LHCN-M2 (cell line): ENCODE results near the gene XBP1. TPM values are rescaled to one million over a fixed set of nuclear protein-coding genes. Genes with fewer than 3 reads are reported as not detected.
"Not testable (repeated sequence)": the region's sequence is repeated elsewhere in the genome, so short reads cannot be mapped to it uniquely, and the experiment has no call there.

ENCODE experiments used
- DNase-seq: peaks from one replicate; pipeline ENCODE4 v3.0.0-alpha.2; 2012; ENCODE audit warnings: low read depth
- total RNA-seq: library from RNA; depleted of rRNA; stranded (reverse); fragments of >200 nt; gene quantifications from 2 replicates; pipeline ENCODE4 v1.2.3, GENCODE V29; 2014

XBP1 gene
- total RNA-seq, 1 experiment from 2014 or later: 83.4 TPM

DNA sequence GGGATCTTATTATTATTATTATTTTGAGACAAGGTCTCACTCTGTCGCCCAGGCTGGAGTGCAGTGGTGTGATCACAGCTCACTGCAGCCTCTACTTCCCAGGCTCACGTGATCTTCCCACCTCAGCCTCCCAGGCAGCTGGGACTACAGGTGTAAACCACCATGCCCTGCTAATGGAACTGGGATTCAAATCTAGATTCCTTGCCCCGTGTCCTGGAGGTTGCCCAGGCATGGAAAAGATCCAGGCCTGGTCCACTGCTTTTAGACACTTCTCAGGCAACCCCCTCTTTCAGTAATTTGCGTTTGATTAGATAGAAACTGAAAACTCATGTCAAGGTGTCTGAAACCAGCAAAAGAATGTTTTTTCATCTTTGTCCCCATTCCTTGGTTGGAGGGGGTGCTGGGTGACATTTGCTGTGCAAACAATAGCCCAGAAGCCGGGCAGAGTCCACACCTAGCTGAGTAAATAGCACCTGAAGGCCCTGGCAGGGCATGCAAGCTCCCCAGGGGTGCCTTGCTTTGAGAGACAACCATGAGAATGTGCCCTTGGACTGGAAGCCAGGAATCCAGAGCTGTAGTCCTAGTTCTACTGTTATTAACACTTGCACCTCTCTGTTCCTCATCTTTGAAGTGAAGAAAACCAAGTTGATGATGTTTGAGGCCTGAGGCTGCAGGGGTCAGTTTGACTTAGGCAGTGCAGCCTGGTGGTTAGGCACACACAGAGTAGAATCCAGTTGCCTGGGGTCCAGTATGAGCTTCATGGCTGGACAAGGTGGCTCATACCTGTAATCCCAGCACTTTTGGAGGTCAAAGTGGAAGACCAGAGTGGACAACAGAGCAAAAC, 19.1 kb upstream of the XBP1 start:
- no peak for DNase-seq

DNA sequence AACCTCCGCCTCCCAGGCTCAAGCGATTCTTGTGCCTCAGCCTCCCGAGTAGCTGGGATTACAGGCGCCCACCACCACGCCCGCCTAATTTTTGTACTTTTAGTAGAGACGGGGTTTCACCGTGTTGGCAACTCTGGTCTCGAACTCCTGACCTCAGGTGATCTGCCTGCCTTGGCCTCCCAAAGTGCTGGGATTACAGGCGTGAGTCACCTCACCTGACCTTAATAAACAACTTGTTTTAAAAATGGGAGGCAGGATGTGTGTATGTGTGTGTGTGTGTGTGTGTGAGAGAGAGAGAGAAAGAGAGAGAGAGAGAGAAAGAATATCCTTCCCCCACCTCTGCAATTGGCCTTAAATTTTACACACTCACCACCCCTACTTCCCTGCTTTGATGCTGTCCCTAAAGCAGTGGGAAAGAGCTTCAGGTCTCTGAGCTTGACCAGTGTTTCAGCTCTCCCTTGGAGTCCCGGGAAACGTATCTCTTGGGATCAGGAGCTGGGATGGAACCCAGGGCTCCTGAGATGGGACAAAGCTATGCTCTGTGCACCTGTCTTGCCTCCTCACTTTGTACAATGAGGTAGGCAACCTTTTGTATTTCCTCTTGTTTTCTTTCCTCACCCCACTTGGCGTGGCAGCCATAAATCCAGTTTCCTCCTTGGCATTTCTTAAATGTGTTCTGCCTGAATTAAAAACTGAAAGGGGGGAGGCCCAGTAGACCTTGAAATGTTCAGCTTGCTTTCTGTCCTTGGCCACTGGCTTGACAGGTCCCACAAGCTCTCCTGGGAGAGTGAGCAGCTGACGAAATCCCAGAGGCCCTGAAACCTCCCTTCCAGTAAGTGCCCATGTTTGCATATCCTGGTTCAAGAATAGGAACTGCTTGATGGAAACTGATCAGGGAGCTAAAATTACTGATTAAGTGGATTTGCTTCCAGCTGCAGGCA, 17.8 kb upstream of the XBP1 start:
- DNase-seq: no peak

DNA sequence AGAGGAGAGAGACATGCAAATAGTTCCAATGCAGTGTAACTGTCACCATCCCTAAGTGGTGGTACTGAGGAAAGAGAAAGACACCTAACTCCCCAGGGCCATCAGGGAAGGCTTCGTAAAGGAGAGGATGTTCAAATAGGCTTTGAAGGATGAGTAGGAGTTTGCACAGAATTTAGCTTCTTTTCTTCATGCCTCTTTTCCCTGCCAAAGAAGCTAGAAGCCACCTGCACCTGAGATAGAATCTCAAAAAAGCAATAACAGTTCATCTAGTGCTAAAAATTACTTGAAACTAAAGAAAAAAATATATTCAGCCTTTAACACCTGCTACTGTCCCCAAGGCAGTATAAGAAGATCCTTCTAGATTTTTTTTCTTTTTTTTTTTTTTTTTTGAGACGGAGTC, 16.7 kb upstream of the XBP1 start:
- DNase-seq: no peak

DNA sequence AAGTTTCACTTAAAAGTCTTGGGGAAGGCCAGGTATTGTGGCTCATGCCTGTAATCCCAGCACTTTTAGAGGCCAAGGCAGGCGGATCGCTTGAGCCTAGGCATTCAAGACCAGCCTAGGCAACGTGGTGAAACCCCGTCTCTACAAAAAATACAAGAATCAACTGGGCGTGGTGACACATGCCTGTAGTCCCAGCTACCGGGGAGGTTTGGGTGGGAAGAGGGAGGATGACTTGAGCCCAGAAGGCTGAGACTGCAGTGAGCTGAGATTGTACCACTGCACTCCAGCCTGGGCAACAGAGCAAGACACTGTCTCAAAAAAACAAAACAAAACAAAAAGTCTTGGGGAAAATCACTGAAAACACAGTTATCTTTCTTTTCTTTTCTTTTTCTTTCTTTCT, 15.4 kb upstream of the XBP1 start:
- no peak for DNase-seq

DNA sequence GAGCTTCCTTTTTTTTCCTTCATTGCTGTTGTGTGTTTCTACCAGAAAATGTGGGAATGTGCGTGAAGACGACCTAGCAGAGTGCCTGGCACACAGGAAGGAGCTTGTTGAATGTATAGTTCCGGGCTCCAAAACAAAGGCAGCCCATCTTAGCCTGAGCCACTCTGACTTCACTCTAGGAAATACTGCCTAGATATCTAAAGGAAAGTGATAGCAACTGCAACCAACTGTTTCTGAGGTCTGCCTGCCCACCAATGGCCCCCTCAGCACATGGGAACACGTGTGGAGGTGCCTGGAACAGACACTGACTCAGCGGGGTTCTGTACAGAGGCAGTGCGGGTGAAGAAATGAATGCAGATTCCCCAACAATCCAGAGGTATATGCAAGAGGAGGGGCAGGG, 14.7 kb upstream of the XBP1 start:
- DNase-seq: no peak

DNA sequence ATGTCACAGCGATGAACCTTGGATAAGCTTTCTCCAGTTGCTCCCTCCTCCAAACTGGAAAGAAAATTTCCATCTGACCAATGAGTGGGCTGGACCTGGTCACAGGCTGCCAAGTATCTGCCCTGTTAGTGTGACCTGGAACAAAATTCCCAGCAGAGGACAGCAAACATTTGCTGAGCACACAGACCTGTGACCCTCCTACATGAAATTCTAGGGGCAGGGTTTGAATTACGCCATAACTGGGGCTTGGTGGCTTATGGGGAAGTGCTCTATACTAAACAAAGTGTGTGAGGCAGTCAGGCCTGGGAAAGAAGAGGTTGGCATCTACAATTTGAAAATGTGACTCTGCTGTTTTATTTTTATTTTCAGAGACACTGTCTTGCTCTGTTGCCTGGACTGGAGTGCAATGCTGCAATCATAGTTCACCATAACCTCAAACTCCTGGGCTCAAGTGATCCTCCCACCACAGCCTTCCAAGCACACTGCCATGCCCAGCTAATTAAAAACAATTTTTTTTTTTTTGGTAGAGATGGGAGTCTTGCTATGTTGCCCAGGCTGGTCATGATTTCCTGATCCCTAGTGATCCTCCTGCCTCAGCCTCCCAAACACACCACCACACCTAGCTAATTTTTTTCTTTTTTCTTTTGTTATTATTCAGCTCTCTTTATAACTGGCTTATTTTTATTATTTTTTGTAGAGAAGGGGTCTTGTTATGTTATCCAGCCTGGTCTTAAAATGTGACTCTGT, 13.6 kb upstream of the XBP1 start:
- no peak for DNase-seq

DNA sequence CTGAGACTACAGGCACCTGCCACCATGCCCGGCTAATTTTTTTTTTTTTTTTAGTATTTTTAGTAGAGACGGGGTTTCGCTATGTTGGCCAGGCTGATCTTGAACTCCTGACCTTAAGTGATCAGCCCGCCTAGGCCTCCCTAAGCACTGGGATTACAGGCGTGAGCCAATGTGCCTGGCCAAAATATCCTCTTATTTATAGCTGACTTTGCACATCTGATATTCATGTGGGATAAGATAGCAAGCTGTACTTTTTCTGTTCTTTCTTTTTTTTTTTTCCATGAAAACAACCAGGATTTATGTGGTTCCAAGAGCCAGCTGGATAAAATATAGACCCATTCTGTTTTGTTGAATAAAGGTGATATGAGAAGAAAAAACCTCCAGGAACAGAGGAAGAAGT, 12.1 kb upstream of the XBP1 start:
- DNase-seq: no peak

DNA sequence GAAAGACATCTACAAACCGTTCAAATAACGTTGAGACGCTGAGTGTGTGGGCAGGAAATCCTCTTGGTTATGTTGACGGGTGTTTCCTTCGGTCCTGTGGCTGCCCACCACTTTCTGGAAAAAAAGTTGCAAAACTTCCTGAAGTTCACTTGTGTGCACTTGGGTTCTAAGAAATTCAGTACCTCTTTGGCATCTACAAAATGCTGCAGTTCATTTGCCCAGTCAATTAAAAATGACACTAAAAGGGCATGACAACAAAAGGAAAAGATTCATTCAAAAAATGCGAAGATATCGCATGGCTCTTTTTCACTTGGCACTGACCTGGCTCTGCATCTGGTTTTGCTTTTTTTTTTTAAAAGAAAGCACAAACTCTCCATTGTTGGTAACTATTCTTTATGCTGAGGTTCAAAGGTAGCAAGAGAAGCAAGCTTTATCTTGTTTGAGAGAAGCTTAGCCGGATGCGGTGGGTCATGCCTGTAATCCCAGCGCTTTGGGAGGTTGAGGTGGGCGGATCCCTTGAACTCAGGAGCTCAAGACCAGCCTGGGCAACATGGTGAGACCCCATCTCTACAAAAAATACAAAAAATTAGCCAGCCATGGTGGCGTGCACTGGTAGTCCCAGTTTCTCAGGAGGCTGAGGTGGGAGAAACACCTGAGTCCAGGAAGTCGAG, 10.6 kb upstream of the XBP1 start:
- no peak for DNase-seq

DNA sequence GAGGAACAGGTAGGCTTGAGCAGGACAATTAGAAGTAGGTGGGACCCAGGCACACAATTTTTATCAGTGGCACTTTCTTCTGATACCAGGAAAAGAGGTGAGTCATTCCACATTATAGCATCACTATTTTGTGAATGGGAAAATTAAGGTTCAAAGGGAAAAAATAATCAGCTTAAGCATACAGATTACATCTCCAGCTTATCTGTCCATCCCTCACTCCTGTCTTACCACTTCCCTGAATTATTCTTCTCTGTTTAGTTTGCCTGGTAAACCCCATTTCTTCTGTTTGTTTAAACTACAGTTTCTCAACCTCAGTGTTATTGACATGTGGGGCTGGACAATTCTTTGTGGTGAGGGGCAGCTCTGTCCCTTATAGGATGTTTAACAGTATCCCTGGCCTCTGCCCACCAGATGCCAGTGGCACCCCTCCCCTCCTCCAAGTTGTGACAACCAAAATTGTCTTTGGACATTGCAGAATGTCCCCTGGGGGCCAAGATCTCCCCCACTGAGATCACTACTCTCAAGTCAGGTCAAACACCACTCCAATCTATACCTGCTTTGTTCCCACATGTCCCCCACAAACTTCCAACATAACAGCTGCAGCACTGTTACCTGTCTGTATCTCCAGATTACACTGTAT, 8.5 kb upstream of the XBP1 start:
- DNase-seq: no peak

DNA sequence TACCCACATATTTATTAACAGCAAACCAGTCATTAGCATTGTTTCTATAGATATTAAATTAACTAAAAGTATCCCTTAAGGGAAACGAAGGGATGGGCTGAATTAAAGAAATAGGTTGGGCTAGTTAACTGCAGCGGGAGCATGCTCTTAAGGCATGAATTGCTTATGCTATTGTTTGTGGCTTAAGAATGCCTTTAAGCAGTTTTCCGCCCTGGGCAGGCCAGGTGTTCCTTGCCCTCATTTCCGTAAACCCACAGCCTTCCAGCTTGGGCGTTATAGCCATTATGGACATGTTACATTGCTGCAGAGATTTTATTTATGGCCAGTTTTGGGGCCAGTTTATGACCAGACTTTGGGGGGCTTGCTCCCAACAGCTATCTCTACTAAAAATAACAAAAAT, 5.1 kb upstream of the XBP1 start:
- DNase-seq: not testable (repeated sequence)

DNA sequence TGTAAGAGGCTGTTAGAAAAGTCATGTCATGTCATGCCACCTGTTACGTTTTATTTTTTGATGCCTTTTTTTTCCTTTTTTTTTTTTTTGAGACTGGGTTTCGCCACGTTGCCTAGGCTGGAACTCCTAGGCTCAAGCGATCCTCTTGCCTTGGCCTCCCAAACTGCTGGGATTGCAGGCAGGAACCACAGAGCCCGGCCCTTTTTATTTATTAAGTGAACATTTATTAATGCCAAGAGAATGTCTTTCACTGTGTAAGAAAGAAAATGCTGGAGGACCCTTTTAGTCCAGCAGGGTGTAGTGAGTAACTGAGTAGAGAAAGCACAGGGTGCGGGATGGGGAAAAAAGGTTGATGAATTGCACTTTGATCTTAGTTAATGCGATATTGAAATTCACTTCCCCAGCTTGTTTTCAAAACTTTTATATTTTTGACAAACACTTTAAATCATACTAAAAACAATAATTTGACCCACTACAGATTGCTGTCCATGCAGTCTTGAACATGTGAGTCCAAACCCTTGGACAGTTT, 2.3 kb upstream of the XBP1 start:
- DNase-seq: no peak

DNA sequence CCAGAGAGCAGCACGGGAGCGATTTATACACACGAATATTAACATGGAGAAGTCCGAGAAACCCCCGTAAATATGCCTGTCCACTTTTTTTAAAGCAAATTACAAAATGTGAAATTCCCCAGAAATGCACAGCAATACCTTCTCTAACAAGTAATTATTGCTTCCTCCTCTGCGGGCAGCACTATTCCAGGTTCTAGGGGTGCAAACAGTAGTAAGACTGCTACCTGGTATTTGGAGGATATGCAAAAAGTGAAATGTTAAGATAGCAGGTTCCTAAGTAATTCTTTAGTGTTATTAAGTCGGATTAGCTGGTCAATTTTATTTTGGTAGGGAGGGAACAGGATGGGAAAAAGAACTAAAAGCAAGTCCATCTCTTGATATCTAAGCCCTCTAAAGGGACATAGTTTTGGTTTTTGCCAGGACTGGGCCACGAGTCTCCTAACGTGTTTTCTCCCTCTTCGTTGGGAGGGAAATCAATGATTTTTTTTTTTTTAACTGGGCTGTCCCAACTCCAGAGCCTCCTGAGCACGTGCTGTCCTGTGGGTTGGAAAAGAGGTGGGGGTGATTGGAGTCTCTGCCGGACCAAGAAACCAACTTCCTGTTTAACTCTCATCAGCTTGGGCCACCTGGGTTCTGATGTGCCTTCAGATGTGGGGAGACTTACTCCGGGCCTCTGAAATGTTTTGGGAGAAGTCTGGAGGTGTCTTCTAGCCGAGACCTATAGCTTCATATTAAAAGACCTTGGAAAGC, 1.7 kb upstream of the XBP1 start:
- no peak for DNase-seq

DNA sequence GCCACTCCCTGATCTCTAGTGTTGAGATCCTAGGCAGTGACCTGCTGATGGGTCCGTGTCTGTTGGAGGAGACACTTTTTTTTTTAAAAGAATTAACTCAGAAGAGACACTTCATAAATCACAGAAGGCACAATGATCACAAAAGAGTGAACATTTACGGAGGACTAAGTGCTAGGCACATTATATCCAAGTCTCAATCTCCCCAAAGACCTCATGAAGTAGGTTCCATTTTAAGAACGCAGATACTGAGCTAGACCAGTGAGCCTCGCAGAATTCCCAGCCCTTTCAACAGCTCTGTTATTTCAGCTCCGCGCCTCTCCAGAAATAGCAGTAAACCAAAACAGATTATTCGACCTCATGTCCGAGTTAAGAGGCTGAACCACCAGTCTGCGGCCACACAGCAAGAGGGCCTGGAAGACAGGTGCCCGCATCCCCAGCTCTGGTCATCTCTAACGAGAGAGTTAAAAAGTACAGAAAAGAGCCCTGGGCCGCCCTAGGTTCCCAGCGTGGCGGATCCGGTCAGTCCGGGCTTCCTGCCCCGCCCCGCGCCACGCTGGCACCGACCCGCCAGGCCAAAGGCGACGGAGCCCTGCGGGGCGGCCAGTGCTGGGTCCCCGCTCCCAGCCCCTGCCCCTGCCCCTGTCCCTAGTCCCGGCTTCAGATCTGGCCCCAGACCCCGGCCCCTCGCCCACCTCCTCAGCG, 612 bp downstream of the XBP1 start:
- DNase-seq: peak; percentile 55

DNA sequence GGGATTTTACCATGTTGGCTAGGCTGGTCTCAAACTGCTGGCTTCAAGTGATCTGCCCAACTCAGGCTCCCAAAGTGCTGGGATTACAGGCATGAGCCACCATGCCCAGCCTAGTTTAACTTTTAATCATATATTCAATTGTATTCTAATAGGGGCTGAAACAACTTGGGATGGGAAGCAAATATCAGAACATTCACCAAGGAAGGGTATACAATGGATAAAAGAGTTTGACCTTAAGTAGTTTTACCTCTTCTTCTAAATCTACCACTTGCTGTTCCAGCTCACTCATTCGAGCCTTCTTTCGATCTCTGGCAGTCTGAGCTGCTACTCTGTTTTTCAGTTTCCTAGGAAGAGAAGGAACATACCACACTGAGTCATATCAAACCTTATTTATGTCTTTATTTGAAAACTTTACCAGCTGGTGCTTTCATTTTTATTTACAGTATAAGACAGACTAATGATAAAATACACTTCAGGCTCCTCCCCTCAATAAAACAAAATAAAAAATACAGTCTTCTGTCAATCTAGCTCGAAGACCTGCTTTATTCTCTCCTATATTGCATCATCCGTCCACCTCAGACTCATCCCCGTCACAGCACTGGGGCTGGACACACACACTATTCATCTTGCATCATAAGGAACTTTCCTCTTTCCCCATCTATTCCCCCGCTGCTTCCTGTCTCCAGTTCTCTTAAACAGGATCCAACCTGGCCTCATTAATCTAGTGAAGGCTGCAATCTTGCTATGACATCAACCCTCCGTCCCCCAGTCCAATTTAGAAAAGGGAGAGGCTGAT, 1.4 kb downstream of the XBP1 start:
- DNase-seq: peak; percentile 81

DNA sequence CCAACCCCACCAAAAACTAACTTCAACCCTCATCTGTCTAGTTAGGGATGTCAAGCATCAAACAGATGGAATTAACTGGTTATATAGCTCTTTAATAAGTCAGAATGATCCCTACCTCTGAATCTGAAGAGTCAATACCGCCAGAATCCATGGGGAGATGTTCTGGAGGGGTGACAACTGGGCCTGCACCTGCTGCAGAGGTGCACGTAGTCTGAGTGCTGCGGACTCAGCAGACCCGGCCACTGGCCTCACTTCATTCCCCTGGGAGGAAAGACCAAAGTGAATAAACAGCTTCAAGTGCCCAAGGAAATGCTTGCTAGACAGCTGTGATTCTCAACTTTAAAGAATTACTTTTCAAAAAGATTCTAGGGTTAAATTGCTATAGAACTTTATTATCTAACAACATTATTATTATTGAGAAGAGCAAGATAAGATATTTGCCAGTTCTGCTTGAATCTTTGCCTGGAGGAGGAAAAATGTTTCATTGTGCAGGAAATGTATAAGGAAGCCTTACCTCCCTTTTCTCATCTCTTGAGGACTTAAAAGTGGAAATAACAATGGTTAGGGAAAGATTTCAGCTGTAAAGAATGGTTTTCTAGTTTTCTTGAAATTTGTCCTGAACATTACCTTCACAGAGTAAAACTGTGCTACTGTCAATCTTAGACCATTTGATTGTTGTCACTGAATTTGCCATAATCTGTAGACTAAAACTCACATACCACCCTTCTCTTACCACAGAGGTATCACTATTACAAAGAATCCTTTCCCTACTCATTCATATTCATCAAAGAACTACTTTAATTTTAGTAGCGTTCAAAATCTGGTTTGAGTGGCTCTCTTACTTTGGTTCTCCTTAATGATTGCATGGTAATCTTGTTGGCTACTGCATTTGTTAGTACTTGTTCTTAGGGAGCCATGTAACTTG, 4.2 kb downstream of the XBP1 start:
- no peak for DNase-seq

DNA sequence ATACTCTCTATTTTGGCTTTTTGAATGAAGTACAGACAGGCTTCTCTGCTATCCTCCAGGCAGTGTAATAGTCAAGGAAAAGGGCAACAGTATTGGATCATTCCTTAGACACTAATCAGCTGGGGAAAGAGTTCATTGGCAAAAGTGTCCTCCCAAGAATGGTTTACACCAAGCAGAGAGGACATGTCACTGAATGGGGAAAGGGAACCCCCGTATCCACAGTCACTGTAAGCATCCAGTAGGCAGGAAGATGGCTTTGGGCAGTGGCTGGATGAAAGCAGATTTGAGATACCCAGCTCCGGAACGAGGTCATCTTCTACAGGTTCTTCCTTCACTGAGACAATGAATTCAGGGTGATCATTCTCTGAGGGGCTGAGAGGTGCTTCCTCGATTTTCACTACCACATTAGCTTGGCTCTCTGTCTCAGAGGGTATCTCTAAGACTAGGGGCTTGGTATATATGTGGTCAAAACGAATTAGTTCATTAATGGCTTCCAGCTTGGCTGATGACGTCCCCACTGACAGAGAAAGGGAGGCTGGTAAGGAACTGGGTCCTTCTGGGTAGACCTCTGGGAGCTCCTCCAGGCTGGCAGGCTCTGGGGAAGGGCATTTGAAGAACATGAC, 5.2 kb downstream of the XBP1 start:
- no peak for DNase-seq
